Stimulated activated CD4-positive, alpha-beta T cell treated with anti-CD3 and anti-CD28 coated beads, Interleukin-2, amount 100 ng/mL, for 48 hours (primary cell): ENCODE measurements around the gene ATP6V0E1.
A peak's percentile ranks its signal among the peaks of the same experiment; 100 is the strongest.

Experiments
- DNase-seq, 2 donors: peaks; one replicate each; pipeline ENCODE4 v3.0.0-alpha.2; 2020

ATP6V0E1 gene

DNA sequence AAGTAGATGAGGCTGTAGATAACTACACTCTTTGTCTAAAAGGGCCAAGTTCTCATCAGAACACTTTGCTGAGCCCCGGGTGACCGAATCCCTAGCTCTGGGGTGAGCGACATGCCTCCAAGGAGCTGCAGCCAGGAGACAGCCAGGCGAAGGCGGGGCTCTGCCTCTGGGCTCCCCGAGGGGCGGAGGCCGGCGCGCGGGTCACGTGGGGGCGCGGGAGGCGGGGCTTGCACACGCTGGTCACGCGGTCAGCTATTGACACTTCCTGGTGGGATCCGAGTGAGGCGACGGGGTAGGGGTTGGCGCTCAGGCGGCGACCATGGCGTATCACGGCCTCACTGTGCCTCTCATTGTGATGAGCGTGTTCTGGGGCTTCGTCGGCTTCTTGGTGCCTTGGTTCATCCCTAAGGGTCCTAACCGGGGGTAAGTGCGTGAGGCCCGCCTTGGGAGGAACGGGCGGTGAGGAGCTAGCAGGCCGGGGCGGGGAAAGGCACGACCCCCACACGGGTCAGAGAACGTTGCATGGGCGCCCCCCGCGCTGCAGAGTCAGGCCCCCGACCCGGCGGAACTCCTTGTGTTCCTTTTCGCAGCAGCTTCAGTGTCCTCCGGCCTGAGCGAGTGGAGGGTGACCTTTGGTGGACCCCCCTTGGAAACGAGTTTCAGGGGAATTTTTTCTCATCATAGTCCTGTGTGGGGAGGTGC is at the start of gene ATP6V0E1:
TSS of gene ATP6V0E1 (plus strand) at position 230 of the 702 bp plus-strand sequence. CDS start at position 320, 90 bp downstream.
- peak; percentile 96 to 97 for DNase-seq

DNA sequence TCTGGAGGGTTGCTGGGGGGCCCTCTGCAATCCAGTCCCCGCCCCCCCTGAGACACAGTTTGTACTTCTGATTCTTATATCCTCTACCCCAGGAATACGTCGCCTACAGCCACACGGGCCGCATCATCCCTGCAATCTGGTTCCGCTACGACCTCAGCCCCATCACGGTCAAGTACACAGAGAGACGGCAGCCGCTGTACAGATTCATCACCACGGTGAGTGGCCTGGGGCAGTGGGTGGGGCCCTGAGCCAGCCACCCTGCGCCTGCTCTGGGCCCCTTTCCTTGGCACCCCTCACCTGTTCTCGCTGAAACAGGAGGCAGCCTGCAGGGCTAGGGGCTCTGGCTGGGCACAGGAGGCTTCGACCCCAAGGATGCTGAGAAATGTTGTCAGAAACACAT is 48.5 kb upstream of the ATP6V0E1 start:
- no peak for DNase-seq

GRCh38 chr5:172936401-172936800 is 47.2 kb upstream of the ATP6V0E1 start:
- no peak for DNase-seq

DNA sequence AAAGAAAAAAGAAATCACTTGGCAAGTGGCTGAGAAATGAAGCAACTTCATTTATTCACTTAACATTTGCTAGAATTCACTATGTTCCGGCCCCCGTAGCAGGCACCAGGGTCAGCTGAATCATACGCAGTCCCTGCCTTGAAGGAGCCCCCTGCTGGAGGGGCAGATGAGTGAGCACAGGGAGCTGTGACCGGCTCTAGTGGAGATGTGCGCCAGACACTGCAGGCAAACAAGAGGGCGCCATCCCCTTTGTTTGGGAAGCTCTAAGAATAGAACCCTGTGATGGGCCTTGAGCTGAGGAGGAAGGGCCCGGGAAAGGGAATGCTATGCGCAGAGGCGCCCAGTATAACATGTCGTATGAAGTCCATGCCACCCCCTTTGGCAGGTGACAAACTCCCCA is 44.5 kb upstream of the ATP6V0E1 start:
- no peak for DNase-seq

GRCh38 chr5:172939611-172940267 is 43.8 kb upstream of the ATP6V0E1 start:
- DNase-seq = no peak

- DNase-seq = no peak
Observed at GRCh38 chr5:172940268-172941066, 43.1 kb upstream of the ATP6V0E1 start.

- no peak for DNase-seq
Observed at GRCh38 chr5:172941067-172941516, 42.5 kb upstream of the ATP6V0E1 start.

GRCh38 chr5:172942556-172942955 is 41.0 kb upstream of the ATP6V0E1 start:
- no peak for DNase-seq

DNA sequence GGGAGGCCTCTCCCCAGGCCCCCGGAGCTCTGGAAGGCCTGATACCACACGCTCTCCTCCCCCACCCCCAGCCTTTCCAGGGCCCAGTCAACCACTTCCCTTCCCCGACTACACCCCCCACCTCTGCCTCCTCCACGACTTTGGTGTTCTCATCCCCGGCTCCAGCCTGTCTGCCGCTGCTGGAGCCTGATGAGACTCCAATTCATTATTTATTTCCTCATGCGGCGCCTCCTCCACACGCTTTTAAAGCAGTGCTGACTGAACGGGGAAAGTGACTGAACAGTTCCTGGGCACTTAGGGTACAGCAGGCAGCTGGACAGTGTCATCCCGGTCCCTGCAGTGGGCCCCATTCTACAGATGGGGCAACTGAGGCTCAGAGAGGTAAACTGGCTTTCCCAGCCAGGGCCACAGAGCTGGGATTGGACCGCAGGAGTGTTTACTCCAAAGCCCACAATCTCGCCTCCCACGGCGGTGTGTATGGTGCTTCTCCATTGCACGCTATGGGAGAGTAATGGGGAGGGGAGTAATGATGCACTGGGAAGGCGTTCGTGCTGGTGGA is 40.2 kb upstream of the ATP6V0E1 start:
- DNase-seq = no peak

DNA sequence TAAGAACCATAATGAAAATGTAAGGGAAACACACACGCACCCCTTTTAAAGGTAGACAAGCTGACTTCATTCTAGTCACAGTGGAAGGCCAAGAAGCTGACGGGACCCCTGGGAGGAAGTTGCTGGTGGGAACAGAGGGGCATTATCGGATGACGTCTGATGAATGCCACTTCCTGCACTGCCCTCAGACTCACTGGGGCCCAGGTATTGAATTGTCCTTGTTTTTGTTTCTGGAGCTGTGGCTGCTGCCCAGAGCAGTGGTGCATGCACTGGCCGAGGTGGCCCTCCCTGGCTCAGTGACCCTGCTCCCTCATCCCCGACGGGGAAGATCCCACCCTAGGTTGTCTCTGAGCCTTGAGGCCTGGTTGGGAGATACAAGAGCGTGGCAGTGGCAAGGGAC is 39.7 kb upstream of the ATP6V0E1 start:
- no peak for DNase-seq

GRCh38 chr5:172944741-172945140 is 38.8 kb upstream of the ATP6V0E1 start:
- no peak for DNase-seq

- no peak for DNase-seq
Observed at GRCh38 chr5:172945151-172945550, 38.4 kb upstream of the ATP6V0E1 start.

DNA sequence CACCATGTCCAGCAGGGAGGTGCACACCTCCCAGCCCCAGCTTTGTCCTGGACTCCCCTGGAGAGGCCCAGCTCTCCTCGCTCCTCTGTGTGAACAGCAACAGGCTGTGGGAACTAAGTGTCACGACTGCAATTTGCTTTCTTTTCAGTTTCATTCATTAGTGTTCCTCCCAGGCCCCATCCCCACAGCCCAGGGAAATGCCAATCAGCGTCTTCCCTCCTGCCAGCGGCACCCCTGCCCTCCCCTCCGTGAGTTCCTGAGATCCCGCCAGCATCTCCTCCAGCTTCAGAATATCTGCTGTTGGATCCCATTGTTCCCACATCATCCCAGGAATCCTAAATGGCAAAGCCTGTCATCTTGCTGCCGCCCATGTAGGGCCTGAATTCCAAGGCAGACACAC is 37.4 kb upstream of the ATP6V0E1 start:
- DNase-seq = no peak

- no peak for DNase-seq
Observed at GRCh38 chr5:172949426-172949825, 34.1 kb upstream of the ATP6V0E1 start.

DNA sequence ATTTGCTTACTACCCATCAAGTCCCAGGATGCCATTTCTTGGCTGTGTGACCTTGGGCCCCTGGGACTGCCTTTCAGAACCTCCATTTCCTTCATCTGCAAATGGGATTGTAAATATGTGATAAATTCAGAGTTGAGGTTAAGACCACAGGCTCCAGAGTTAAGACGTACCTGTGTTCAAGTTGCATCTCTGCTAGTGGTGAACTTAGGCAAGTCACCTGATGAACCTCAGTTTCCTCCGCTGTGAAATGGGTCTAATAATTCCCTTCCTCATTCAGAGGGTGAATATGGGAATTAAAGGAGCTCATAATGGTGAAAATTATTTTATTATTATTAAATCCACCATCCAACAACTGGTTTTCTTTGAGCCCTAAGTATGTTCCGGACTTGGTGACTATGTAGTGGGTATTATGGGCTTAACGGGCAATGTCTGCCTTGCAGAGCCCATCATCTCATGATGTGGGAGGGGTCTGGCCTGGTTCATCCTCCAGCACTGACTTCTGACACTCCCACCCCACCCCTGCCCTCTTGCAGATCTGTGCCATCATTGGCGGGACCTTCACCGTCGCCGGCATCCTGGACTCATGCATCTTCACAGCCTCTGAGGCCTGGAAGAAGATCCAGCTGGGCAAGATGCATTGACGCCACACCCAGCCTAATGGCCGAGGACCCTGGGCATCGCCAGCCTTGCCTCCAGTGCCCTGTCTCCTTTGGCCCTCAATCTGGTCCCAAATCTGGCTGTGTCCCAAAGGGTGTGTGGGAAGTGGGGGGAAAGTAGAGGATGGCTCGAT is 33.2 kb upstream of the ATP6V0E1 start:
- no peak for DNase-seq

DNA sequence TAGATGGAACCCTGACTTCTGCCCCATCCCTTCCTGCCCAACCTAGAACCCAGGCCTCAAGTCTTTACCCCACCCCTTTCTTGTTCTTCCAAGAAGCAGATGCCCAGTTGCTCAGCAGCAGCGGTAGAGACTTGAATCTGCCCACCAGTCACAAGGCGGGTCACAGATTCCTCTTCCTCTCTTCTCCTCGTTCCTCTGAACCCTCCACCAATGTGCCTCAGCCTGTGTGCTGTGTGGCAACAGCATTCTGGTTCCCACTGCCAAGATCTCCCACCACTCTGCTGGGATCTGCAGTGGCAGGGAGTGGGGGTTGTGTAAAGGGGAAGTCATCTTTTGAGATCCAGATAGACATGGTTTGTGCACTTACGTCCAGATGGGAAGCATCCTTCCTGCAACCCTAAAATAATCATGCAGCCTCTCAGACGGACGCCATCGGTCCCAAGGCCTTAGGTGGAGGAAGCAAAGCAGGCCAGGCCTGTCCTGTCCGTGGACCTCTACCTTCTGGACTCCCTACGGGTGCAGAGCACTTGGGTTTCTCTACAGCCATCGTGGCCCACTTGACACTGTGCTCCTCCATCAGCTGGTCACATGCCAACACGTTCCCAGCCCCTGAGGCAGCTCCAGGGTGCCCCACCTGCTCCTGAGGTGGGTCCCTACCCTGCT is 32.1 kb upstream of the ATP6V0E1 start:
- no peak for DNase-seq

GRCh38 chr5:172952034-172952511 is 31.5 kb upstream of the ATP6V0E1 start:
- no peak for DNase-seq

- no peak for DNase-seq
Observed at GRCh38 chr5:172953776-172954675, 29.5 kb upstream of the ATP6V0E1 start.

- DNase-seq = no peak
Observed at GRCh38 chr5:172954751-172955159, 28.8 kb upstream of the ATP6V0E1 start.

GRCh38 chr5:172956228-172956627 is 27.3 kb upstream of the ATP6V0E1 start:
- no peak for DNase-seq

DNA sequence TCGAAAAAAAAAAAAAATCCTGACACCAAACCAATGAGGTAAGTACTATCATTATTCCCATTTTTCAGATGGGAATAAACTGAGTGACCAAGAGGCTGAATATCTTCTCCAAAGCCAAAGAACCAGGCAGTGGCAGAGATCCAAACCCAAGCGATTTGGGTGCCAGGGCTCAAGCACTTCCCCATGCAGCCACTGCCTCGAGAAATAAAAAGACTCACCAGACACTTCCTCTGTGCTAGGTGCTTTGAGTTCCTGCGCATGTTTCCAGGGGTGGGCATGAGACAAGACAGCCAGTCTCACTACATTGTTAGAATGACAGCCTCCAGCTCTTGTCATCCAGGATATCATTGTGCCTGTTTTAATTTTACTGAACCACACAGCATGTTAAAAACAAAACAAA is 26.6 kb upstream of the ATP6V0E1 start:
- DNase-seq = no peak
